NCI-H1092 treated with DMSO at 0.1 percent for 48 hours (cell line): ENCODE measurements around the gene KAT2B.
A peak's percentile ranks its signal among the peaks of the same experiment; 100 is the strongest.
"Not testable (repeated sequence)": the region's sequence is repeated elsewhere in the genome, so short reads cannot be mapped to it uniquely, and the experiment has no call there.

ENCODE experiments used
- DNase-seq: peaks from one replicate; lab custom pipeline; 2025; lab: John Stamatoyannopoulos, UW

The KAT2B gene

GRCh38 chr3:20039765-20040547 is at the start of gene KAT2B:
TSS of gene KAT2B (plus strand) at chr3:20040446. CDS start at chr3:20040478, 32 bp downstream.
- peak; percentile 75 for DNase-seq

GRCh38 chr3:19994796-19995195 is 45.5 kb upstream of the KAT2B start:
- DNase-seq, result no peak

- DNase-seq, result no peak
These were observed 42.7 kb upstream of the KAT2B start for GRCh38 chr3:19997502-19997901.

- no peak for DNase-seq
These were observed 38.3 kb upstream of the KAT2B start for GRCh38 chr3:20001932-20002331.

- no peak for DNase-seq
These were observed 32.3 kb upstream of the KAT2B start for GRCh38 chr3:20007960-20008359.

GRCh38 chr3:20008646-20009045 is 31.6 kb upstream of the KAT2B start:
- DNase-seq, result no peak

- DNase-seq, result no peak
These were observed 28.1 kb upstream of the KAT2B start, which contains the start of gene PP2D1 for GRCh38 chr3:20012164-20012563. TSS of gene PP2D1 (minus strand) at chr3:20012264. CDS start at chr3:20012072, 192 bp downstream.

- no peak for DNase-seq
These were observed 26.9 kb upstream of the KAT2B start for GRCh38 chr3:20013396-20013795.

- no peak for DNase-seq
These were observed 24.7 kb upstream of the KAT2B start for GRCh38 chr3:20015525-20015924.

- not testable (repeated sequence) for DNase-seq
These were observed 24.2 kb upstream of the KAT2B start for GRCh38 chr3:20016076-20016475.

GRCh38 chr3:20022954-20023622 is 17.2 kb upstream of the KAT2B start:
- no peak for DNase-seq

- DNase-seq, result no peak
These were observed 16.4 kb upstream of the KAT2B start for GRCh38 chr3:20023623-20024405.

GRCh38 chr3:20027136-20027535 is 13.1 kb upstream of the KAT2B start:
- DNase-seq, result no peak

- no peak for DNase-seq
These were observed 11.3 kb upstream of the KAT2B start for GRCh38 chr3:20028905-20029331.

GRCh38 chr3:20031939-20032338 is 8.3 kb upstream of the KAT2B start:
- DNase-seq, result not testable (repeated sequence)

- DNase-seq, result no peak
These were observed 5.2 kb upstream of the KAT2B start for GRCh38 chr3:20035019-20035418.

GRCh38 chr3:20037255-20037996 is 2.8 kb upstream of the KAT2B start:
- DNase-seq, result no peak

GRCh38 chr3:20038699-20039465 is 1.4 kb upstream of the KAT2B start:
- DNase-seq, result no peak

GRCh38 chr3:20039466-20039764 is 831 bp upstream of the KAT2B start:
- DNase-seq, result no peak

GRCh38 chr3:20040548-20041196 is 426 bp downstream of the KAT2B start:
- DNase-seq, result peak; percentile 16
